ENCODE results near the gene LPP. TPM values are rescaled to one million over a fixed set of nuclear protein-coding genes. Genes with fewer than 3 reads are reported as not detected.

Gene LPP
- total RNA-seq, 1 donor from 2014 or later, result 97.4 TPM

DNA sequence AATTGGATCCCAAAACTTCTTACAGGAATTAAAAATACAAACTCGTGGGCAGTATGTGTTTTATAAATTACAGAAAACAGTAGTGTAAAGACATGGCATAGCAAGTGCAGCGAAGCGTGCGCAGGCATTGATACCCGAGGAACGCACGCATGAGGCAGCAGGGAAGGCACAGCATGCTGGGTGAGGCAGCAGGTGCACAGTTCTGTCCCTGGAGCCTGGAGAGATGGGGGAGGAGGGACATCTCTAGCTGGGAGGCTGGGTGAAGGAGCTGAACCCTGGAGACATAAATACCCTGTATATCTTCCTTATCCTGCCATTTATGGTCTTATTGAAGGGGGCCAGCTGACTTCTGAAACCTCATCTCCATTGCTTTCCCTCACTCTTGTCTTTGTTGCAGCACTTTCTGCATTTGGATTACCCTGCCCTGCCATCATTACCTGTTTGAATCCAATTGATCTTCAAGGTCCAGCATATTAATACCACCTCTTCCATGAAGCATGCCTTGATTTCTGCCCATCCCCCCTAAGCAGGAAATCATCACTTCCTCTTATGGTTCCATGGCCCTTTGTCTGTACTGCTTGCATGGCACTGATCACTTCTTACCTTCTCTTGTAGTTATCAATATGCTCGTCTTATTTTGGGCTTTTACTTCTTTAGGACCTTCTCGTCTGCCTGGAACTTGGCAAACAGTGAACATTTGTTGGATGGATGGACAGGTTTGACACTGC, 20.5 kb downstream of the LPP start:
- no peak for TF ChIP-seq CTCF (IDR thresholded peaks at IDR 0.05; ENCODE audit: borderline replicate concordance)
- H3K9me3 ChIP-seq (replicated peaks), result no peaks in the 10 kb centered on the region
- intact Hi-C loops (cut with micrococcal nuclease), result no loop called here
- H3K4me3 ChIP-seq, result no peak overlapping the region
- H3K36me3 ChIP-seq, result no peaks in the 10 kb centered on the region
- H3K27ac ChIP-seq (replicated peaks), result peak overlapping the region; percentile 75
- H3K4me1 ChIP-seq, result peaks cover 93% of the 10 kb centered on the region
- H3K27me3 ChIP-seq (ENCODE audit: low read depth), result no peaks in the 10 kb centered on the region
- DNase-seq, result no peak

GRCh38 chr3:188176476-188176875, 22.5 kb downstream of the LPP start:
- Histone ChIP-seq H3K4me3 (no peak overlapping the region), H3K27ac (replicated peaks) (peak overlapping the region; percentile 1), H3K27me3 (ENCODE audit: low read depth) (no peaks in the 10 kb centered on the region), H3K4me1 (peaks cover 96% of the 10 kb centered on the region), H3K9me3 (replicated peaks) (no peaks in the 10 kb centered on the region), H3K36me3 (no peaks in the 10 kb centered on the region)
- intact Hi-C loops (cut with micrococcal nuclease), result no loop called here
- DNase-seq, result no peak
- TF ChIP-seq CTCF (IDR thresholded peaks at IDR 0.05; ENCODE audit: borderline replicate concordance), result no peak

- H3K36me3 ChIP-seq, result no peaks in the 10 kb centered on the region
- no peaks in the 10 kb centered on the region for H3K27me3 ChIP-seq (ENCODE audit: low read depth)
- peaks cover 96% of the 10 kb centered on the region for H3K4me1 ChIP-seq
- no peak overlapping the region for H3K4me3 ChIP-seq
- DNase-seq, result no peak
- H3K9me3 ChIP-seq (replicated peaks), result no peaks in the 10 kb centered on the region
- intact Hi-C loops (cut with micrococcal nuclease), result no loop called here
- H3K27ac ChIP-seq (replicated peaks), result no peak overlapping the region
- TF ChIP-seq CTCF (IDR thresholded peaks at IDR 0.05; ENCODE audit: borderline replicate concordance), result no peak
Observed at GRCh38 chr3:188176884-188177283, 22.9 kb downstream of the LPP start.

- no peak overlapping the region for H3K4me3 ChIP-seq
- peaks cover 94% of the 10 kb centered on the region for H3K4me1 ChIP-seq
- peak overlapping the region; percentile 84 for H3K27ac ChIP-seq (replicated peaks)
- no peak for DNase-seq
- no peaks in the 10 kb centered on the region for H3K36me3 ChIP-seq
- H3K27me3 ChIP-seq (ENCODE audit: low read depth), result no peaks in the 10 kb centered on the region
- no peaks in the 10 kb centered on the region for H3K9me3 ChIP-seq (replicated peaks)
- no peak for TF ChIP-seq CTCF (IDR thresholded peaks at IDR 0.05; ENCODE audit: borderline replicate concordance)
- intact Hi-C loops (cut with micrococcal nuclease), result no loop called here
Observed at GRCh38 chr3:188177721-188178120, 23.8 kb downstream of the LPP start.

DNA sequence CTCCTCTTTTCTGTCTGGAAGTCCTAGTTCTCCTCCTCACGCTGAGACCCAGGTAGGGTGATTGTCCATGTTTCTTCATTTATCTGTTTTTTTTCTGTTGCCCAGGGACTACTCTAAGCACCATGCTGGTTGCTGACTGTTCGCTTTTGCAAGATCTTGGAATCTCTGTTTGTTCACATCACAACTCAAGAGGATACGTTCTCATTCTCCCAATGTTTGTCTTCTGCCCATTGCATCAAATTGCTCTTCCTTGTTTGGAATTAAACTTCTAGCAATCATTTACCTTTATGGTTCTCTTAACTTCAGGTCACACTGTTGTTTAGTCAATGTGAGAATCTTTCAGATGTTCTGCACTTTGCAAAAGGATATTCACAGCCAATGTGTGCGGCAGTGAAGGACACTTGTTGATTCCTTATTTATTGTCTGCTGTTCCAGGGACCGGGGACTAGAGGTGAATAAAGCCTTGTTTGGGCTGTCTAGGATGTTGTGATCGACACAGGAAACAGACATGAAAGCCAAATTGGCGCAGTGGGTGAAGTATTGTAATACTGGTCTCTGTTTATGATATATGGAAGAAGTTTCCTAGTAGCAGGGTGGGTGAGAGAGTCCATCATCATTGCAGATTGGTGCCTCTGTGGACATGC, 24.5 kb downstream of the LPP start:
- Histone ChIP-seq H3K36me3 (no peaks in the 10 kb centered on the region), H3K4me1 (peaks cover 94% of the 10 kb centered on the region), H3K27ac (replicated peaks) (peak overlapping the region; percentile 84), H3K4me3 (no peak overlapping the region), H3K9me3 (replicated peaks) (no peaks in the 10 kb centered on the region), H3K27me3 (ENCODE audit: low read depth) (no peaks in the 10 kb centered on the region)
- no peak for TF ChIP-seq CTCF (IDR thresholded peaks at IDR 0.05; ENCODE audit: borderline replicate concordance)
- intact Hi-C loops (cut with micrococcal nuclease), result no loop called here
- DNase-seq, result no peak
